Type B pancreatic cell (in vitro differentiated cells): Measurements from ENCODE around the gene CDK2AP2. TPM values are rescaled to one million over a fixed set of nuclear protein-coding genes. Genes with fewer than 3 reads are reported as not detected.

Experiments used
- DNase-seq: peaks from one replicate; pipeline ENCODE4 v3.0.0; 2021; ENCODE audit warnings: mixed read lengths; ENCODE audit not compliant: unreplicated experiment; ENCODE audit errors: extremely low spot score
- H3K27ac Mint-ChIP-seq: 2 replicates; pipeline ENCODE4 v1.8.0; 2021; ENCODE audit warnings: mild to moderate bottlenecking, mixed read lengths
- H3K27me3 Mint-ChIP-seq: 2 replicates; pipeline ENCODE4 v1.8.0; 2021; ENCODE audit warnings: mixed read lengths
- H3K36me3 Mint-ChIP-seq: 2 replicates; pipeline ENCODE4 v1.8.0; 2021; ENCODE audit warnings: mixed read lengths
- H3K4me1 Mint-ChIP-seq: one replicate; pipeline ENCODE4 v1.8.0; 2021; ENCODE audit warnings: mixed read lengths; ENCODE audit not compliant: unreplicated experiment
- H3K4me3 Mint-ChIP-seq: 2 replicates; pipeline ENCODE4 v1.8.0; 2021; ENCODE audit warnings: mild to moderate bottlenecking, mixed read lengths
- H3K9me3 Mint-ChIP-seq: 2 replicates; pipeline ENCODE4 v1.8.0; 2021; ENCODE audit warnings: mixed read lengths
- CTCF ChIP-seq: fragments of 200-600 bp; sonication (generic); conservative IDR thresholded peaks from 2 replicates; pipeline ENCODE4 v1.5.0; 2021; ENCODE audit warnings: antibody characterized with exemption, mild to moderate bottlenecking
- total RNA-seq: library from RNA; stranded (reverse); gene quantifications from 2 replicates; pipeline ENCODE4 v1.2.1, GENCODE V29; 2021; ENCODE audit warnings: low replicate concordance

Gene CDK2AP2
- total RNA-seq, 1 donor from 2014 or later = 34.9 TPM

GRCh38 chr11:67465189-67465510, 42.8 kb downstream of the CDK2AP2 start:
- Mint-ChIP-seq H3K4me1 (peaks cover 9% of the 10 kb centered on the region), H3K4me3 (peak overlapping the region; percentile 88), H3K27ac (peak overlapping the region; percentile 85), H3K27me3 (no peaks in the 10 kb centered on the region), H3K9me3 (no peaks in the 10 kb centered on the region), H3K36me3 (no peaks in the 10 kb centered on the region)
- no peak for TF ChIP-seq CTCF
- no peak for DNase-seq

- peaks cover 9% of the 10 kb centered on the region for H3K4me1 Mint-ChIP-seq
- H3K9me3 Mint-ChIP-seq = no peaks in the 10 kb centered on the region
- no peaks in the 10 kb centered on the region for H3K27me3 Mint-ChIP-seq
- H3K4me3 Mint-ChIP-seq = peak overlapping the region; percentile 88
- DNase-seq = peak; percentile 88
- TF ChIP-seq CTCF = no peak
- H3K36me3 Mint-ChIP-seq = no peaks in the 10 kb centered on the region
- H3K27ac Mint-ChIP-seq = peak overlapping the region; percentile 85
Observed at GRCh38 chr11:67464411-67465188, 43.4 kb downstream of the CDK2AP2 start.

GRCh38 chr11:67463680-67464410, 44.1 kb downstream of the CDK2AP2 start:
- no peaks in the 10 kb centered on the region for H3K9me3 Mint-ChIP-seq
- peak overlapping the region; percentile 88 for H3K4me3 Mint-ChIP-seq
- no peak overlapping the region for H3K27ac Mint-ChIP-seq
- no peak for TF ChIP-seq CTCF
- H3K27me3 Mint-ChIP-seq = no peaks in the 10 kb centered on the region
- no peaks in the 10 kb centered on the region for H3K36me3 Mint-ChIP-seq
- peaks cover 9% of the 10 kb centered on the region for H3K4me1 Mint-ChIP-seq
- no peak for DNase-seq

GRCh38 chr11:67463186-67463585, 44.8 kb downstream of the CDK2AP2 start:
- H3K4me3 Mint-ChIP-seq = peak overlapping the region; percentile 44
- H3K27ac Mint-ChIP-seq = no peak overlapping the region
- no peaks in the 10 kb centered on the region for H3K27me3 Mint-ChIP-seq

GRCh38 chr11:67458266-67458665, 49.7 kb downstream of the CDK2AP2 start:
- H3K9me3 Mint-ChIP-seq = no peaks in the 10 kb centered on the region
- H3K4me3 Mint-ChIP-seq = no peak overlapping the region
- no peak for DNase-seq
- no peaks in the 10 kb centered on the region for H3K4me1 Mint-ChIP-seq
- H3K36me3 Mint-ChIP-seq = no peaks in the 10 kb centered on the region
- H3K27me3 Mint-ChIP-seq = no peaks in the 10 kb centered on the region
- no peak overlapping the region for H3K27ac Mint-ChIP-seq
- no peak for TF ChIP-seq CTCF

More at GRCh38 chr11:67463186-67463585, 44.8 kb downstream of the CDK2AP2 start:
- no peaks in the 10 kb centered on the region for H3K9me3 Mint-ChIP-seq
- H3K36me3 Mint-ChIP-seq = no peaks in the 10 kb centered on the region
- DNase-seq = no peak
- peaks cover 9% of the 10 kb centered on the region for H3K4me1 Mint-ChIP-seq
- TF ChIP-seq CTCF = no peak
